NCI-H2171 (cell line): Measurements from ENCODE around the gene PGC.

Source experiments
- DNase-seq: peaks from one replicate; lab custom pipeline; 2025; lab: John Stamatoyannopoulos, UW

PGC gene

DNA sequence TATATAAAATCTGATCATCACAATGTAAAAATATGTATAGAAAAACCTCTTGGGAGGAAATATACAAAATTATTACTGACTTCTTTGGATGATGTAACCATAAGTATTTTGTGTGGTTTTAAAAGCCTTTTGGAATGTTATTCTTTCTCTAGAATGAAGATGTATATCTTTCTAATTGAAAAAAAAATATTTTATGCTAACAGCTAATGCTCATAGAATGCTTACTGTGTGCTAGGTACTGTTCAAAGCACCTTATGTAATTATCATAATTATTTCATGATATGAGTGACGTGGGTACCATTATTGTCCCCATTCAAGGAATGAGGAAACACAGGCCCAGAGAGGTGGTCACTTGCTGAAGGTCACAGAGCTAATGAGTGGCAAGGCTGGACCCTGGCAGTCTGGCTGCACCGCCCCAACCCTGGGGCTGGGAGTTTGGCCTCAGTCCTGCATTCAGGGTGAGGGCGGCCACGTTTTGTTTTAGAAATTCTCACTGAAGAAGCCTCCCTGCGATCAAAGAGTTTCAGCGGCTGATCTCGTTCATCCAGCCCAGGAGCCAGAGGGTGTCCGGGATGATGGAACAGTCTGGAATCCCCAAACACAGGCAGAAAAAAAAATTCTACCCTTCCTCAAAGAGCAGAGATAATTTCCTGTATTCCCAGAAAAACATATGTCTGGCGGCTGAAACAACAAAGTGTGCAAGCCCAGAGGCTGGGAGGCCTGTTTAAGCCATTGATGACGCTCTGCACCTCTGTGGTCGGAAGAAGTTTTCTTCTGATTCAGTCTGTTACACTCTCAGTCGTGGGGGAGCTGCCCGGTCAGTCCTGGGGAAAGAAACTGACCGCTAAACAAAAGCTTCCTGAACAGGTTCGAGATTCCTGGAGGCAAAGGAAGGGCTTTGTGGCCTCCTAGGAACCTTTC, 49.1 kb downstream of the PGC start:
- DNase-seq, result no peak

DNA sequence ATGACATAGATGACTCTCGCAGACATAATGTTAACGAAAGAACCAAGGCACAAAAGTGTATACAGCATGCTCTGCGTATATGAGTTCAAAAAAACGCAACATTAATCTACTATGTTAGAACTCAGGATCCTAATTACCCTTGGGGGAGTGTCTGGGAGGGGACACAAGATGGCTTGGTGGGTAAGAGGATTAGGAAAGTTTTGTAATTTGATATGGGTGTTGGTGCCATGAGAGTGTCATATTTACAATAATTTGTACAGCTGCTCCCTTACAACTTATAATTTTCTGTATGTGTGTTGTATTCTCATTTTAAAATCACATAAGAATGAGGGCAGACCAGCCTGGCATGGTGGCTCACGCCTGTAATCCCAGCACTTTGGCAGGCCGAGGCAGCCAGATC, 50.4 kb downstream of the PGC start:
- DNase-seq, result peak; percentile 19

DNA sequence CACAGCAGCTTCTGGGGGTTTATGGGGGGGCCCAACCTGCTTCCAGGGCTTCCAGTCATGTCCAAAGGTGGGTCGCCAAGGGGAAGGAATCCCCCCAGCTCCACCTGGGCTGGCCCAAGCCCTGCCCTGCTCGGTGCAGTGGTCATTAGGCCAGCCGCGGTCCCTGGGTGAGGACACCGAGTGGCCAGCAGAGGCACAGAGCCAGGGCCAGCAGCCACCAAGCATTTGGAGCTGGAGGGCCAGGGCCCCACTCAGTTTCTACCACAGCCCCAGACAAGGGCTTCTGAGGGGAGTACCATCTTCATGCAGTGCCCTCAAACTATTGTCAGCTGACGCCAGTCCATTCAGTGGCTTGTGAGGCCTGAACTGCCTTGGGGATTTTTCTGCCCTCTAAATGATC, 51.4 kb downstream of the PGC start:
- no peak for DNase-seq

GRCh38 chr6:41694815-41695526, 52.2 kb downstream of the PGC start:
- no peak for DNase-seq

GRCh38 chr6:41693281-41694240, 53.6 kb downstream of the PGC start:
- DNase-seq, result no peak

GRCh38 chr6:41692730-41693129, 54.5 kb downstream of the PGC start:
- no peak for DNase-seq

DNA sequence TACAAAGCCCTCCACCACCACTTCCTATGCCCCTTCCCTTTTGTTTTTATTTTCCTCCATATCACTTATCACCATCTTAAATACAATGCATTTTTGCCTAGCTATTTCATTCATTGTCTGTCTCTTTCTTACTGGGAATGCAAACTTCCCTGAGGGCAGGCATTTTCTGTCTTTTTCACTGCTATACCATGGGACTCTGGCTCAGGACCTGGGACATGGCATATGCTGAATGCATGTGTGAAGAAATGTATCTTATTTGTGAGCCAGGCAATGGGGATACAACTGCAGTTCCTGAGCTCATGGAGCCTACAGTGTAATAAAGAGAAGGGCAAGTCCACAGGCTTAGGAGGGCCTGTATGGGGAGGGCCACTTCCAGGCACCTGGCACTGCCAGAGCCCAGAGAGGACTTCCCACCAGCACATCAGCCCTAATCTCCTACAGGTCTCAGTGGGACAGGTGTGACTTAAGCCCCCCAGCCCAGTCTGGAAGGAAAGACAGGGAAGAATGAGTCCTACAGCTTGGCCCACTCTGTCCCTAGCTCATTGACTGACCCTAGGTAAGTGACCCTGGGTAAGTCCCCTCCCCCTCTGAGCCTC, 55.0 kb downstream of the PGC start:
- no peak for DNase-seq

DNA sequence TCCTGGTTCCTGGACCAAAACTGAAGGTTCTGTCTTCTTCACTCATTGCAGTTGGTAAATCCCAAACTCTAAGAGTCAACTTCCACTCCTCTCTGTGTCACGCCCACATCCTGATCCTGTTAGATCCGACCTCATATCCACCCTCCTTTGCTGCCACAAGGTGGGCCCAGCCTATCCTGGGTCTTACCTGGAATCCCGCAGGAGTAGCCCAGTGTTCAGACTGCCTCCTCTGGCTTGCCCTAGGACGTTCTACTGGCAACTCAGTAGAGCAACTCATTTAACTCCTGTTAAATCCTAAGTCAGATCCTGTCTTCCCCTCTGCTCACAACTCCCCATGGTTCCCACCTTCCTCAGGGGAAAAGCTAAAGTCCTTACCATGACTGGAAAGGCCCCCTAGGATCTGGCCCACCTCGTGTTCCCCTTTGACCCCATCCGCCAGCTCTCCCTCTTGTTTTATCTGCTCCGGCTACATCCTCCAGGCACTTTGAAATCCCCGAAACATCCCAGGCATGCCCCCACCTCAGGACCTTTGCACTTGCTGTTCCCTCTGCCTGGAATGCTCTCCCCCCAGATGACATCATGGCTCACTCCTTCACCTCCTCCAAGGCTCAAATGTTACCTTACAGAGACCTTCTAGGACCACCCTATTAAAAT, 55.6 kb downstream of the PGC start:
- DNase-seq, result no peak

DNA sequence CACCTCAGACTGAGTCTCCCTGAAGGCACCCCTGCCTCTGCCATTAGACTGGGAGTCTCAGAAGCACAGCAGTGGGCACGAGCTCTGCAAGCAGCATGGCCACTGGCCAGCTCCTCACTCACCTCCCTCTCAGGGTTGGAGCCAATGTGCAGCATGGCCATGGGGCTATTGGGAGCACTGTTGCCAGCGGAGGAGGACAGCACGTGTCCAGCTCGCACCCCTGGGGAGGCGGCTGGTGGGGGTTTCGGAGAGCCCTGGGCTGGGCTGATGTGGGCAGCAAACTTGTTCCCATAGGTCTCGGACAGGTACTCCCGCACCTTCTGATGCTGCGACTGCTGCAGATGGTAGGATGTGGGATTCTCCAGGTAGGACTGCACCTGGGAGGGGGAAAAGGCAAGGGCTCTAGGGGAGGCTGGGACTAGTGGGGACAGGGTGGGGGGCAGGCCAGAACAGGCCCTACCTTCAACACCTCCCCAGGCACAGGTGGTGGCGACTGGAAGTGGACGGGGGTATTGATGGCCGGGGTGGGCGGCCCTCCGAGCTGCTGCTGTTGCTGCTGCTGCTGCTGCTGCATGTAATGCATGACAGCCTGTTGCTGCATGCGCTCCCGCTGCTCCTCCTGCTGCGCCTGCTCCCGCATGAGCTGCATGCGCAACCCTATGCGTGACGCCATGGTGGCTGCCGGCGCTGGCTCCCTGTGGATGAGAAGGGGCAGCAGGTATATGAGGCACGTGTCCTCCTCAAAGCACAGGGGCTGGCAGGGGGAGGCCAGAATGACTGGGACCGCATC, 56.5 kb downstream of the PGC start:
- DNase-seq, result no peak

DNA sequence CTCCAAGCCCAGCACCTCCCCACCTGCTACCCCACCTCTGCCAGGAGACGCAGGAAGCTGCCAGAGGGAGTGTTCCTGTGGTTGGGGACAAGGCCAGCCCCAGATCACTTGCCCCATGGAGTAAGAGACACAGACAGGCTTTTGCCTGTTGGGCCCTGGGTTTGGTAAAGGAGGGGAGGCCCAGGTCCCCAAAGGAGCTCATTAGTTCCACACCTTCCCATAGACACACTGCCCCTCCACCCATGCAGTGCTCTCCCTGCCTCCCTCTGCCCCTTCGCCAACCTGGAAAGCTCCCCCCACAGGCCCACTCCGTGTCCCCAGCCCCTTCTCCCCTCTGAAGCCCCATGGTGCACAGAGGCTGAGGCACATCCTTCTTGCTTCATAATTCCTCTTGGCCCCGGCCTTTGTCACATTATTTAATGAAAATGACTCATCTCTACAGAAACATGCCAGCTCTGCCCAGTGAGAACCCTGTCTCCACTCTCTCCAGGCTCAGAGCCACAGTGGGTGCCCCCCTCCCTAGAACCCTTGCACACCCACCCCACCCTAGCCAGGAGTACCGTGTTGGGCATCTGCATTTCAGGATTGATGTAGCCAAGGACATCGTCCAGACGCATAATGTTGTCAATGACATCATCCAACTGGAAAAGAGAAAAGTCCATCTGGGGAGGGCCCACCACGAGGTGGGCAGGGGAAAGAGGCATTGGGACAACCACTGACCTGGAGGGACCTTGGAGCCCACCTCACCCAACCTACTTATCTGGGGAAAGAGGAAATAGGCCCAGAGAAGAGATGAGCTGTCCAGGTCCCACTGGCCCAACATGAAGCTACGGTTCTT, 57.8 kb downstream of the PGC start:
- no peak for DNase-seq

- DNase-seq, result no peak
Observed at GRCh38 chr6:41688256-41688965, 58.8 kb downstream of the PGC start.

DNA sequence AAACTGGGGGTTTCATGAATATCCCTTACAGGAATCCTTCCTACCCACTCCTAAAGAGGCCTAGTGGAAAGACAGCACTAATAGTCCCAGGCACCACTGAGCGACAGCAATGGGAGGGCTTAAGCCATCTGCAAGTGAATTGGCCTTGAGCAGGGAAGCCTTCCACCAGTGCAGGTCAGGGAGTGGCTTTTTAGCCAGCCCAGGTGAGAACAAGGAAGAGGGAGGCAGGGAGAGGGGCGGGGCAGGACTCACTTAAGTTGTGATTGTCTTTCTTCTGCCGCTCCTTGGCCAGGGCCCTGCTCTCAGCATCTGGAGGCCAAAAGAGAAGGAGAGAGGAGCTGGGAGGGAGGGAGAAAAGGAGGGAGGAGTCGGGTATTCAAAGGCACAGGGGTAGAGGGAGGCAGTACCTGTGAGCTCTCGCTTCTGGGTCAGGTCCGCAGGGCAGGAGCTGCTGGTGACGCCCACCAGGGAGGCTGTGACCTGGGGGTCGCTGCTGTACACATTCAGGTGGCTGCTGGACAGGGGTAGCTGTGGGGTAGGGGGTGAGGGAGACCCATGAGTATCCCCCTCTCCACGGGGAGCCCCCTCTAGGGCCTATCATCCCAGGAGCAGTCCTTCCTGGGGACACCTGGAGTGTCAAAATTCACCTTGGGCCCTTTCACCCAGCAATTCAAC, 59.6 kb downstream of the PGC start:
- DNase-seq, result no peak
